HG03520 (cell line): Measurements from ENCODE around the gene FGFBP3.

Source experiments
- ATAC-seq: cut with Tn5 transposase; IDR thresholded peaks from one replicate; pipeline ENCODE4 v1.9.1; 2021; ENCODE audit warnings: mild to moderate bottlenecking, moderate library complexity; ENCODE audit not compliant: unreplicated experiment

The FGFBP3 gene

GRCh38 chr10:91860885-91861284, 48.4 kb downstream of the FGFBP3 start:
- ATAC-seq = no peak

GRCh38 chr10:91856637-91857036, 52.6 kb downstream of the FGFBP3 start:
- ATAC-seq = no peak
